ENCODE measurements around the gene SNX20.

SNX20 gene

GRCh38 chr16:50681021-50681885 lies at the start of gene SNX20:
TSS of gene SNX20 (minus strand) at chr16:50681312. CDS start at chr16:50677526, 3,786 bp downstream.
- Histone ChIP-seq H3K9me3 (ENCODE audit: control insufficient read depth, low read length) (no peaks in the 10 kb centered on the region), H3K36me3 (ENCODE audit: control insufficient read depth, insufficient read depth, low read length, severe bottlenecking) (no peaks in the 10 kb centered on the region)

GRCh38 chr16:50724306-50724705 lies 43.2 kb upstream of the SNX20 start:
- DNase-seq (ENCODE audit: low read depth), result no peak
- H3K4me1 ChIP-seq (ENCODE audit: control insufficient read depth, insufficient read depth, low read length), result no peaks in the 10 kb centered on the region
- H3K36me3 ChIP-seq (ENCODE audit: control insufficient read depth, insufficient read depth, low read length, severe bottlenecking), result no peaks in the 10 kb centered on the region

More at GRCh38 chr16:50681021-50681885, at the start of gene SNX20:
- Histone ChIP-seq H3K4me3 (ENCODE audit: low read length) (no peak within 1 kb of the TSS), H3K9ac (ENCODE audit: low read length) (no peak within 1 kb of the TSS), H3K4me1 (ENCODE audit: control insufficient read depth, insufficient read depth, low read length) (peaks cover 3% of the 10 kb centered on the region), H3K27me3 (replicated peaks; ENCODE audit: control insufficient read depth, insufficient read depth, low read length) (peaks cover 10% of the 10 kb centered on the region)
- DNase-seq (ENCODE audit: low read depth), result no peak

GRCh38 chr16:50722960-50723359 lies 41.8 kb upstream of the SNX20 start:
- H3K4me1 ChIP-seq (ENCODE audit: control insufficient read depth, insufficient read depth, low read length), result no peaks in the 10 kb centered on the region
- no peak overlapping the region for H3K4me3 ChIP-seq (ENCODE audit: low read length)
- no peak for DNase-seq (ENCODE audit: low read depth)
- no peak overlapping the region for H3K9ac ChIP-seq (ENCODE audit: low read length)
- no peaks in the 10 kb centered on the region for H3K36me3 ChIP-seq (ENCODE audit: control insufficient read depth, insufficient read depth, low read length, severe bottlenecking)
- peaks cover 11% of the 10 kb centered on the region for H3K27me3 ChIP-seq (replicated peaks; ENCODE audit: control insufficient read depth, insufficient read depth, low read length)
- H3K9me3 ChIP-seq (ENCODE audit: control insufficient read depth, low read length), result peaks cover 6% of the 10 kb centered on the region

More at GRCh38 chr16:50724306-50724705, 43.2 kb upstream of the SNX20 start:
- no peak overlapping the region for H3K9ac ChIP-seq (ENCODE audit: low read length)
- peaks cover 11% of the 10 kb centered on the region for H3K27me3 ChIP-seq (replicated peaks; ENCODE audit: control insufficient read depth, insufficient read depth, low read length)
- H3K9me3 ChIP-seq (ENCODE audit: control insufficient read depth, low read length), result peaks cover 6% of the 10 kb centered on the region
- H3K4me3 ChIP-seq (ENCODE audit: low read length), result no peak overlapping the region

- H3K9ac ChIP-seq (ENCODE audit: low read length), result no peak overlapping the region
- H3K27me3 ChIP-seq (replicated peaks; ENCODE audit: control insufficient read depth, insufficient read depth, low read length), result peaks cover 11% of the 10 kb centered on the region
- DNase-seq (ENCODE audit: low read depth), result no peak
- H3K36me3 ChIP-seq (ENCODE audit: control insufficient read depth, insufficient read depth, low read length, severe bottlenecking), result no peaks in the 10 kb centered on the region
- H3K9me3 ChIP-seq (ENCODE audit: control insufficient read depth, low read length), result peaks cover 6% of the 10 kb centered on the region
- peaks cover 2% of the 10 kb centered on the region for H3K4me1 ChIP-seq (ENCODE audit: control insufficient read depth, insufficient read depth, low read length)
- H3K4me3 ChIP-seq (ENCODE audit: low read length), result no peak overlapping the region
Observed at GRCh38 chr16:50722405-50722737, 41.3 kb upstream of the SNX20 start.

GRCh38 chr16:50721549-50722404 lies 40.7 kb upstream of the SNX20 start:
- Histone ChIP-seq H3K4me3 (ENCODE audit: low read length) (no peak overlapping the region), H3K4me1 (ENCODE audit: control insufficient read depth, insufficient read depth, low read length) (peaks cover 8% of the 10 kb centered on the region), H3K36me3 (ENCODE audit: control insufficient read depth, insufficient read depth, low read length, severe bottlenecking) (no peaks in the 10 kb centered on the region), H3K9me3 (ENCODE audit: control insufficient read depth, low read length) (peaks cover 6% of the 10 kb centered on the region), H3K9ac (ENCODE audit: low read length) (no peak overlapping the region), H3K27me3 (replicated peaks; ENCODE audit: control insufficient read depth, insufficient read depth, low read length) (peaks cover 11% of the 10 kb centered on the region)
- DNase-seq (ENCODE audit: low read depth), result no peak

GRCh38 chr16:50719401-50720337 lies 38.6 kb upstream of the SNX20 start:
- Histone ChIP-seq H3K4me3 (ENCODE audit: low read length) (no peak overlapping the region), H3K36me3 (ENCODE audit: control insufficient read depth, insufficient read depth, low read length, severe bottlenecking) (no peaks in the 10 kb centered on the region), H3K9ac (ENCODE audit: low read length) (no peak overlapping the region), H3K9me3 (ENCODE audit: control insufficient read depth, low read length) (peaks cover 6% of the 10 kb centered on the region), H3K4me1 (ENCODE audit: control insufficient read depth, insufficient read depth, low read length) (peaks cover 12% of the 10 kb centered on the region), H3K27me3 (replicated peaks; ENCODE audit: control insufficient read depth, insufficient read depth, low read length) (peaks cover 11% of the 10 kb centered on the region)
- no peak for DNase-seq (ENCODE audit: low read depth)

- Histone ChIP-seq H3K9me3 (ENCODE audit: control insufficient read depth, low read length) (no peaks in the 10 kb centered on the region), H3K27me3 (replicated peaks; ENCODE audit: control insufficient read depth, insufficient read depth, low read length) (peaks cover 11% of the 10 kb centered on the region), H3K4me3 (ENCODE audit: low read length) (no peak overlapping the region), H3K36me3 (ENCODE audit: control insufficient read depth, insufficient read depth, low read length, severe bottlenecking) (no peaks in the 10 kb centered on the region), H3K9ac (ENCODE audit: low read length) (no peak overlapping the region), H3K4me1 (ENCODE audit: control insufficient read depth, insufficient read depth, low read length) (peaks cover 17% of the 10 kb centered on the region)
- DNase-seq (ENCODE audit: low read depth), result no peak
Observed at GRCh38 chr16:50718761-50719400, 37.8 kb upstream of the SNX20 start.

- Histone ChIP-seq H3K4me3 (ENCODE audit: low read length) (peak overlapping the region; percentile 22), H3K36me3 (ENCODE audit: control insufficient read depth, insufficient read depth, low read length, severe bottlenecking) (no peaks in the 10 kb centered on the region), H3K4me1 (ENCODE audit: control insufficient read depth, insufficient read depth, low read length) (peaks cover 20% of the 10 kb centered on the region), H3K27me3 (replicated peaks; ENCODE audit: control insufficient read depth, insufficient read depth, low read length) (peaks cover 11% of the 10 kb centered on the region), H3K9ac (ENCODE audit: low read length) (no peak overlapping the region), H3K9me3 (ENCODE audit: control insufficient read depth, low read length) (no peaks in the 10 kb centered on the region)
- no peak for DNase-seq (ENCODE audit: low read depth)
Observed at GRCh38 chr16:50718061-50718760, 37.1 kb upstream of the SNX20 start.

GRCh38 chr16:50717494-50717893 lies 36.4 kb upstream of the SNX20 start:
- no peak overlapping the region for H3K4me3 ChIP-seq (ENCODE audit: low read length)
- no peaks in the 10 kb centered on the region for H3K9me3 ChIP-seq (ENCODE audit: control insufficient read depth, low read length)
- H3K4me1 ChIP-seq (ENCODE audit: control insufficient read depth, insufficient read depth, low read length), result peaks cover 26% of the 10 kb centered on the region
- no peak overlapping the region for H3K9ac ChIP-seq (ENCODE audit: low read length)
- no peaks in the 10 kb centered on the region for H3K36me3 ChIP-seq (ENCODE audit: control insufficient read depth, insufficient read depth, low read length, severe bottlenecking)
- H3K27me3 ChIP-seq (replicated peaks; ENCODE audit: control insufficient read depth, insufficient read depth, low read length), result peaks cover 11% of the 10 kb centered on the region
- no peak for DNase-seq (ENCODE audit: low read depth)

GRCh38 chr16:50717091-50717490 lies 36.0 kb upstream of the SNX20 start:
- H3K9me3 ChIP-seq (ENCODE audit: control insufficient read depth, low read length), result no peaks in the 10 kb centered on the region
- no peak overlapping the region for H3K4me3 ChIP-seq (ENCODE audit: low read length)
- no peaks in the 10 kb centered on the region for H3K36me3 ChIP-seq (ENCODE audit: control insufficient read depth, insufficient read depth, low read length, severe bottlenecking)
- DNase-seq (ENCODE audit: low read depth), result no peak
- H3K4me1 ChIP-seq (ENCODE audit: control insufficient read depth, insufficient read depth, low read length), result peaks cover 30% of the 10 kb centered on the region
- H3K9ac ChIP-seq (ENCODE audit: low read length), result no peak overlapping the region
- H3K27me3 ChIP-seq (replicated peaks; ENCODE audit: control insufficient read depth, insufficient read depth, low read length), result peaks cover 11% of the 10 kb centered on the region
